Measurements from ENCODE around the gene GPD2.

Gene GPD2

GRCh38 chr2:156435718-156436496, at the start of gene GPD2:
Gene GPD2 (plus strand): TSS chr2:156436379. CDS start chr2:156476106, 39,727 bp downstream.
- peak; percentile 97 for DNase-seq

DNA sequence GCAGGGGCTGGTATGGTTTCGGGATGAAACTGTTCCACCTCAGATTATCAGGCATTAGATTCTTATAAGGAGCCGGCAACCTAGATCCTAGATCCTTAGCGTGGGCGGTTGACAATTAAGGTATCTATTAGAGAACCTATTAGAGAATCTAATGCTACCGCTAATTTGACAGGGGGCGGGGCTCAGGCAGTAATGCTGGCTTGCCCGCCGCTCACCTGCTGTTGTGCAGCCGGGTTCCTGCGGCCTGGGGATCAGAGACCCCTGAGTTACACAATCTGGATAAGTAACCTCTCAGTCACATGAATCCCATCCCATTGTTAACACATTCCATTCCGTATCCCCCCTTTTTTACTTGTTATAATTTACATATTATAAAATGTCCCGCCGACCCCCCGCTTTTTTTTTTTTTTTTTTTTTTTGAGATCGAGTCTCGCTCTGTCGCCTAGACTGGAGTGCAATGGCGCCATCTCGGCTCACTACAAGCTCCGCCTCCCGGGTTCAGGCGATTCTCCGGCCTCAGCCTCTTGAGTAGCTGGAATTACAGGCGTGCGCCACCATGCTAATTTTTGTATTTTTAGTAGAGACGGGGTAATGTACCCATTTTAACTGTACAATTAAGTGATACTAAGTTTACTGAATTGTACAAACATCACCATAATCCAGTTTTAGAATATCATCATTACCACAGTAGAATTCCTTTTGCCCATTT, 42.0 kb upstream of the GPD2 start:
- no peak for DNase-seq

DNA sequence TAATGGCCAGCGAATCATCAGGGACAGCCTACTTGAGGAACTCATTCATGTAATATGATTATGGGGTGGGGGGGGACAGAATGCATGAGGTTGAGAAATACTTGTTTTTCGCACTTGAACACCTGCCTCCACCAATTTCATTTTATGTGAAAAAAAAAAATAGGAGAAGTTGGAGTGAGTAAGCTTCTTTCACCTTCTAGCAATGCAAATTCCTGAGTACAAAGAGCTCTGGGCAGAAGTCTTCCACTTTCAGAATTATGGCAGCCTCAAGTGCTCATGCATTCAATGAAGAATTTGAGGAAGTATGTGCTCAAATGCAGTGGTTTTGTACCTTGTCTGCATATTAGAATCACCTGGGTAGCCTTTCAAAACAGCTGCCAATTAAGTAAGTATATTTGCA, 40.1 kb upstream of the GPD2 start:
- DNase-seq: no peak

GRCh38 chr2:156397229-156397628, 39.0 kb upstream of the GPD2 start:
- no peak for DNase-seq

DNA sequence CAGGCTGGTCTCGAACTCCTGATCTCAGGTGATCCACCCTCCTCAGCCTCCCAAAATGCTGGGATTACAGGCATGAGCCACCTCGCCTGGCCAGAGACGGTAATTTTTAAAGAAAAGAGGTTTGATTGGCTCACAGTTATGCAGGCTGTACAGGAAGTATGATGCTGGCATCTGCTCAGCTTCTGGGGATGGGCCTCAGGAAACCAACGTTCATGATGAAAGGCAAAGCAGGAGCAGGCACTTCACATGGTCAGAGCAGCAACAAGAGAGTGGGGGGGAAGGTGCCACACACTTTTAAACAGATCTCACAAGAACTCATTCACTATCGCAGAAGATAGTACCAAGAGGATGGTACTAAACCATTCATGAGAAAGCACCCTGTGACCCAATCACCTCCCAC, 38.0 kb upstream of the GPD2 start:
- no peak for DNase-seq

- DNase-seq: peak; percentile 62
Observed at GRCh38 chr2:156399224-156399949, 36.8 kb upstream of the GPD2 start.

- peak; percentile 91 for DNase-seq
Observed at GRCh38 chr2:156399950-156400705, 36.1 kb upstream of the GPD2 start.

GRCh38 chr2:156400706-156401678, 35.2 kb upstream of the GPD2 start:
- DNase-seq: peak; percentile 93

DNA sequence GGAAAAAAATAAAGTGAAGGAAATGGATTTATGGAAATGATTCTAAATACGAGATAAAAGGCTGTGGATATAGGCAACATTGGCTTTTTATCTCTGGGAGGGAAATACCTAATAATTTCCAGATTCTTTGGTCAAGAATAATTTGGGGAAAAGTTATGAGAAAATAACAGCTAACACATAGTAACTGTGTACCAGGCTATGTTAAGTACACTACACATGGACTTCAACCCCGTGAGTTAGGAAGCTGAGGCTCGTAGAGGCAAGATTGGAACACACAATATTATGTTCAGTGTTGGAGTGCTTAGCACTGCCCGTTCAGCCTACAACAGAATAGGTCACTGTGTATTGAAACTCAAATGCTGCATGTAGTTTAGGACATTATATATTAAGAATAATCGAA, 34.3 kb upstream of the GPD2 start:
- peak; percentile 64 for DNase-seq

GRCh38 chr2:156405586-156405985, 30.6 kb upstream of the GPD2 start:
- DNase-seq: peak; percentile 14

DNA sequence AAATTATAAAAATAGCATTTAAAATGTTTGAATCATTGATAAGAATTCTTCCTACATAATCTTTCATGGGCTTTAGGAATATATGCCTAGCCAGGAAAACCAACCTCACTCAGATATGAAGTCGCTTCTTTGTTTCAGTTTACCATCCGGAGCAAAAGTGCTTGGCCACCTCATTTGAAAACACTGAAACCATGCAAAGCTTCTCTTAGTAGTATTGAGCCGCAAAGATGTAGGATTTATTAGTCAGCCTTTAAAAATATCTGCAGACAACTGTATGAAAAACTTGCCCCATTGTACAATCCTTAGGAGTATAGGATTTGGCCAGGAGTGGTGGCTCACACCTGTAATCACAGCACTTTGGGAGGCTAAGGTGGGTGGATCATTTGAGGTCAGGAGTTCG, 24.3 kb upstream of the GPD2 start:
- DNase-seq: no peak

DNA sequence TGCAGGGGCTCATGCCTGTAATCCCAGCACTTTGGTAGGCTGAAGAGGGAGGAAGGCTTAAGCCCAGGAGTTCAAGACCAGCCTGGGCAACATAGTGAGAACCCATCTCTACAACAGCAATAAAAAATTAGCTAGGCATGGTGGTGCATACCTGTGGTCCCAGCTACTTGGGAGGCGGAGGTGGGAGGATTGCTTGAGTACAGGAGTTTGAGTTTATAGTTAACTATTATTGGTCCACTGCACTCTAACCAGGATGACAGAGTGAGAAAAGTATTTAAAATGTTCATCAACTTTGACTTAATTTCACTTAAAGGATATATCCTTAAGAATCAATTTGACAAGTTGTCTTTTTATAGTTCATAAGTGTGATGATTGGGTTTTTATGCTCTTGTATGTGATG, 14.3 kb upstream of the GPD2 start:
- no peak for DNase-seq

- DNase-seq: no peak
Observed at GRCh38 chr2:156423674-156424282, 12.4 kb upstream of the GPD2 start.

- DNase-seq: no peak
Observed at GRCh38 chr2:156427074-156427473, 9.1 kb upstream of the GPD2 start.

GRCh38 chr2:156429211-156429610, 7.0 kb upstream of the GPD2 start:
- no peak for DNase-seq

GRCh38 chr2:156430236-156430979, 5.8 kb upstream of the GPD2 start:
- DNase-seq: no peak

GRCh38 chr2:156430980-156431358, 5.2 kb upstream of the GPD2 start:
- peak; percentile 52 for DNase-seq

- peak; percentile 21 for DNase-seq
Observed at GRCh38 chr2:156434461-156435291, 1.5 kb upstream of the GPD2 start.

DNA sequence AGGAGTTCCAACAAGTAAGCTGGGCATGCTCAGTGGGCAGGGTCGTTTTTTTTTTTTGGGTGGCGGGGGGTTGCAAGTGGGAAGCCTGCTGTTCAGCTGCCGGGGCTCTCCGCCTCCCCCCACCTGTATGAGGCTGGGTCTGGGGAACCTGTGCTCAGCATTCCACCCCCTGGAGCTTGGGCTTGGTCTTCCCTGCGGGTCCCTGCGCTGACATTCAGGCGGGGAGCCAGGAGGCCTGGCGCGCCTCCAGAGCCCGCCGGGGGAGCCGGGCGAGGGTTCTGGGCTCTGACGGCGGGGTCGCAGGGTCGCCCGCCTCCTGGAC, 822 bp upstream of the GPD2 start:
- no peak for DNase-seq
